IPS-20b (cell line): ENCODE results near the gene MAPK8IP1.

Experiments used
- H3K27ac ChIP-seq: one replicate; pipeline ENCODE4 v1.5.1; 2013; ENCODE audit warnings: low read length
- H3K27me3 ChIP-seq: 2 replicates; pipeline ENCODE4 v1.6.1; 2013; ENCODE audit warnings: mild to moderate bottlenecking, low read length, inconsistent platforms; ENCODE audit not compliant: insufficient read depth
- H3K36me3 ChIP-seq: 2 replicates; pipeline ENCODE4 v1.6.1; 2013; ENCODE audit warnings: low read depth, mild to moderate bottlenecking, inconsistent platforms, low read length, moderate library complexity; ENCODE audit not compliant: insufficient read depth
- H3K4me1 ChIP-seq: 2 replicates; pipeline ENCODE4 v1.6.1; 2013; ENCODE audit warnings: mild to moderate bottlenecking, control low read depth, inconsistent platforms, low read length, moderate library complexity; ENCODE audit not compliant: insufficient read depth
- H3K4me3 ChIP-seq: 2 replicates; pipeline ENCODE4 v1.5.1; 2013; ENCODE audit warnings: mild to moderate bottlenecking, low read length, inconsistent platforms
- H3K9ac ChIP-seq: 2 replicates; pipeline ENCODE4 v1.6.1; 2013; ENCODE audit warnings: low read depth, mild to moderate bottlenecking, inconsistent platforms, low read length, moderate library complexity
- H3K9me3 ChIP-seq: 2 replicates; pipeline ENCODE4 v1.6.1; 2013; ENCODE audit warnings: mild to moderate bottlenecking, low read depth, low read length, inconsistent platforms; ENCODE audit not compliant: insufficient read depth

The MAPK8IP1 gene

GRCh38 chr11:45851228-45851627, 34.2 kb upstream of the MAPK8IP1 start:
- Histone ChIP-seq H3K4me3 (no peak overlapping the region), H3K4me1 (peaks cover 43% of the 10 kb centered on the region), H3K27me3 (peaks cover 21% of the 10 kb centered on the region), H3K27ac (no peak overlapping the region), H3K36me3 (no peaks in the 10 kb centered on the region; the same call in 1 of the 2 replicates), H3K9ac (no peak overlapping the region), H3K9me3 (no peaks in the 10 kb centered on the region)

GRCh38 chr11:45852018-45852711, 33.3 kb upstream of the MAPK8IP1 start:
- H3K4me1 ChIP-seq, result peaks cover 43% of the 10 kb centered on the region
- no peak overlapping the region for H3K27ac ChIP-seq
- H3K4me3 ChIP-seq, result peak overlapping the region; percentile 31; the same call in 1 of the 2 replicates

GRCh38 chr11:45852712-45853101, 32.7 kb upstream of the MAPK8IP1 start:
- H3K36me3 ChIP-seq, result peaks cover 9% of the 10 kb centered on the region
- H3K27me3 ChIP-seq, result peaks cover 13% of the 10 kb centered on the region
- H3K4me3 ChIP-seq, result peak overlapping the region; percentile 31; the same call in 1 of the 2 replicates
- H3K27ac ChIP-seq, result no peak overlapping the region
- H3K4me1 ChIP-seq, result peaks cover 43% of the 10 kb centered on the region
- no peaks in the 10 kb centered on the region for H3K9me3 ChIP-seq
- H3K9ac ChIP-seq, result no peak overlapping the region

More at GRCh38 chr11:45852018-45852711, 33.3 kb upstream of the MAPK8IP1 start:
- no peak overlapping the region for H3K9ac ChIP-seq
- H3K27me3 ChIP-seq, result peaks cover 13% of the 10 kb centered on the region
- H3K36me3 ChIP-seq, result peaks cover 5% of the 10 kb centered on the region
- no peaks in the 10 kb centered on the region for H3K9me3 ChIP-seq

GRCh38 chr11:45853332-45854219, 31.9 kb upstream of the MAPK8IP1 start:
- Histone ChIP-seq H3K27ac (no peak overlapping the region), H3K36me3 (peaks cover 14% of the 10 kb centered on the region), H3K27me3 (peaks cover 7% of the 10 kb centered on the region), H3K4me3 (no peak overlapping the region), H3K9me3 (no peaks in the 10 kb centered on the region), H3K4me1 (peaks cover 40% of the 10 kb centered on the region), H3K9ac (no peak overlapping the region)

- Histone ChIP-seq H3K9ac (peak overlapping the region; percentile 37; the same call in 1 of the 2 replicates), H3K27me3 (no peaks in the 10 kb centered on the region), H3K36me3 (peaks cover 19% of the 10 kb centered on the region), H3K4me3 (peak overlapping the region; percentile 34; the same call in 1 of the 2 replicates), H3K4me1 (peaks cover 43% of the 10 kb centered on the region), H3K27ac (no peak overlapping the region), H3K9me3 (no peaks in the 10 kb centered on the region)
Observed at GRCh38 chr11:45855308-45855707, 30.1 kb upstream of the MAPK8IP1 start.

- H3K4me3 ChIP-seq, result no peak overlapping the region
- H3K27ac ChIP-seq, result no peak overlapping the region
- H3K27me3 ChIP-seq, result no peaks in the 10 kb centered on the region
- H3K36me3 ChIP-seq, result peaks cover 26% of the 10 kb centered on the region
- H3K9ac ChIP-seq, result 0 out of 2 replicates have a peak overlapping the region, but pooled peaks have one; percentile 37
- H3K4me1 ChIP-seq, result peaks cover 43% of the 10 kb centered on the region
- H3K9me3 ChIP-seq, result no peaks in the 10 kb centered on the region
Observed at GRCh38 chr11:45856044-45856468, 29.4 kb upstream of the MAPK8IP1 start.

- peaks cover 46% of the 10 kb centered on the region for H3K36me3 ChIP-seq
- H3K9me3 ChIP-seq, result no peaks in the 10 kb centered on the region
- H3K27ac ChIP-seq, result no peak overlapping the region
- no peak overlapping the region for H3K4me3 ChIP-seq
- peaks cover 32% of the 10 kb centered on the region for H3K4me1 ChIP-seq
- H3K27me3 ChIP-seq, result no peaks in the 10 kb centered on the region
- H3K9ac ChIP-seq, result no peak overlapping the region
Observed at GRCh38 chr11:45857961-45858474, 27.4 kb upstream of the MAPK8IP1 start.

GRCh38 chr11:45858751-45859398, 26.6 kb upstream of the MAPK8IP1 start:
- Histone ChIP-seq H3K4me3 (no peak overlapping the region), H3K9ac (no peak overlapping the region; the same call in 1 of the 2 replicates), H3K36me3 (peaks cover 54% of the 10 kb centered on the region), H3K27me3 (no peaks in the 10 kb centered on the region), H3K4me1 (peaks cover 23% of the 10 kb centered on the region), H3K27ac (no peak overlapping the region), H3K9me3 (no peaks in the 10 kb centered on the region)

- Histone ChIP-seq H3K9ac (no peak overlapping the region), H3K27me3 (no peaks in the 10 kb centered on the region), H3K36me3 (peaks cover 55% of the 10 kb centered on the region), H3K4me3 (no peak overlapping the region), H3K9me3 (no peaks in the 10 kb centered on the region), H3K27ac (no peak overlapping the region), H3K4me1 (peaks cover 20% of the 10 kb centered on the region)
Observed at GRCh38 chr11:45859661-45860140, 25.8 kb upstream of the MAPK8IP1 start.

GRCh38 chr11:45860348-45860747, 25.1 kb upstream of the MAPK8IP1 start:
- Histone ChIP-seq H3K27ac (no peak overlapping the region), H3K36me3 (peaks cover 55% of the 10 kb centered on the region), H3K9ac (no peak overlapping the region), H3K4me3 (no peak overlapping the region), H3K27me3 (no peaks in the 10 kb centered on the region), H3K9me3 (no peaks in the 10 kb centered on the region), H3K4me1 (peaks cover 13% of the 10 kb centered on the region)
